CD14-positive monocyte (primary cell): ENCODE data around the gene ZEB2. TPM values are rescaled to one million over a fixed set of nuclear protein-coding genes. Genes with fewer than 3 reads are reported as not detected.

Experiments used
- DNase-seq, 3 donors: peaks; one replicate each; pipeline ENCODE4 v3.0.0-alpha.2; 2011 to 2022
- H2AFZ ChIP-seq: 2 replicates; pipeline ENCODE4 v1.6.0; 2012; ENCODE audit warnings: mild to moderate bottlenecking, low read depth, low read length, inconsistent platforms; ENCODE audit not compliant: insufficient read depth, poor library complexity, severe bottlenecking
- H3K27ac ChIP-seq, 2 donors: 1 replicate in 1 of 2; 2 replicates in 1 of 2; pipeline ENCODE4 v1.5.1; 2012 to 2013; ENCODE audit warnings: low read length in 2 of 2, control low read depth in 1 of 2, inconsistent platforms in 1 of 2, low read depth in 1 of 2, mild to moderate bottlenecking in 1 of 2
- H3K27me3 ChIP-seq, 2 donors: one replicate each; pipeline versions ENCODE4 v1.6.0 to v1.6.1; 2011 to 2013; ENCODE audit warnings: low read length in 2 of 2; ENCODE audit not compliant: control insufficient read depth in 2 of 2, insufficient read depth in 2 of 2
- H3K36me3 ChIP-seq, 2 donors: replicated peaks in 1 of 2; 1 replicate in 1 of 2; 2 replicates in 1 of 2; pipeline versions ENCODE4 v1.5.1 to v1.6.1; 2012 to 2013; ENCODE audit warnings: low read length in 2 of 2, control low read depth in 1 of 2, inconsistent platforms in 1 of 2, mild to moderate bottlenecking in 1 of 2; ENCODE audit not compliant: insufficient read depth in 2 of 2, control insufficient read depth in 1 of 2
- H3K4me1 ChIP-seq, 2 donors: 1 replicate in 1 of 2; 2 replicates in 1 of 2; pipeline versions ENCODE4 v1.5.1 to v1.6.1; 2012 to 2013; ENCODE audit warnings: low read length in 2 of 2, control low read depth in 1 of 2, inconsistent platforms in 1 of 2, mild to moderate bottlenecking in 1 of 2, moderate library complexity in 1 of 2; ENCODE audit not compliant: insufficient read depth in 2 of 2, control insufficient read depth in 1 of 2
- H3K4me2 ChIP-seq: replicated peaks from 2 replicates; pipeline ENCODE3; 2012; ENCODE audit warnings: low read length, moderate library complexity, mild to moderate bottlenecking; ENCODE audit not compliant: poor library complexity, severe bottlenecking; ENCODE audit errors: extremely low read depth
- H3K4me3 ChIP-seq, 3 experiments: fragments of 200-600 bp in 1 of 3; sonication (generic) in 1 of 3; replicated peaks in 1 of 3; 1 replicate in 2 of 3; 2 replicates in 1 of 3; pipeline ENCODE4 v1.5.1; 2011 to 2013; ENCODE audit warnings: low read length in 3 of 3, mild to moderate bottlenecking in 3 of 3, control low read depth in 2 of 3, low read depth in 2 of 3, inconsistent platforms in 1 of 3, moderate library complexity in 1 of 3
- H3K79me2 ChIP-seq: 2 replicates; pipeline ENCODE4 v1.6.0; 2012; ENCODE audit warnings: mild to moderate bottlenecking, control low read depth, inconsistent platforms, low read length, moderate library complexity; ENCODE audit not compliant: insufficient read depth
- H3K9ac ChIP-seq: 2 replicates; pipeline ENCODE4 v1.6.0; 2017; ENCODE audit warnings: low read length, mild to moderate bottlenecking; ENCODE audit not compliant: insufficient read depth, poor library complexity, severe bottlenecking
- H3K9me3 ChIP-seq, 2 donors: replicated peaks in 1 of 2; 1 replicate in 1 of 2; 2 replicates in 1 of 2; pipeline versions ENCODE4 v1.5.1 to v1.6.1; 2012 to 2013; ENCODE audit warnings: low read length in 2 of 2, control low read depth in 1 of 2; ENCODE audit not compliant: control insufficient read depth in 1 of 2, insufficient read depth in 1 of 2
- H4K20me1 ChIP-seq: 2 replicates; pipeline ENCODE4 v1.6.0; 2012; ENCODE audit warnings: mild to moderate bottlenecking, low read length, control low read depth, moderate library complexity; ENCODE audit not compliant: insufficient read depth
- H3K27ac Mint-ChIP-seq, 7 donors: one replicate each; pipeline ENCODE4 v1.8.0; 2020; ENCODE audit warnings: mild to moderate bottlenecking in 7 of 7, mixed read lengths in 7 of 7, moderate library complexity in 6 of 7, inconsistent platforms in 2 of 7
- H3K27me3 Mint-ChIP-seq, 3 donors: one replicate each; pipeline ENCODE4 v1.8.0; 2021 to 2022; ENCODE audit warnings: low read depth in 3 of 3, mild to moderate bottlenecking in 3 of 3, mixed read lengths in 3 of 3, moderate library complexity in 3 of 3, inconsistent platforms in 1 of 3
- H3K36me3 Mint-ChIP-seq, 2 donors: one replicate each; pipeline ENCODE4 v1.8.0; 2020; ENCODE audit warnings: mixed read lengths in 2 of 2, inconsistent platforms in 1 of 2, mild to moderate bottlenecking in 1 of 2
- H3K4me1 Mint-ChIP-seq: one replicate; pipeline ENCODE4 v1.8.0; 2020; ENCODE audit warnings: mild to moderate bottlenecking, mixed read lengths
- H3K4me3 Mint-ChIP-seq, 2 donors: one replicate each; pipeline ENCODE4 v1.8.0; 2020; ENCODE audit warnings: mild to moderate bottlenecking in 2 of 2, mixed read lengths in 2 of 2, moderate library complexity in 1 of 2
- H3K9me3 Mint-ChIP-seq, 7 donors: one replicate each; pipeline ENCODE4 v1.8.0; 2020 to 2022; ENCODE audit warnings: mixed read lengths in 7 of 7, mild to moderate bottlenecking in 6 of 7, moderate library complexity in 6 of 7, inconsistent platforms in 2 of 7
- CTCF ChIP-seq: fragments of 200-600 bp; IDR thresholded peaks from one replicate; pipeline ENCODE4 v1.8.0; 2022; ENCODE audit warnings: antibody characterized with exemption, mild to moderate bottlenecking
- WGBS: methylation state at CpG from one replicate; pipeline ENCODE4 v1.1.5; 2013; ENCODE audit warnings: missing lambda C conversion rate; ENCODE audit not compliant: insufficient coverage; 5-methylcytosine and 5-hydroxymethylcytosine counted together
- intact Hi-C, 2 donors: fragments of 100-400 bp; cut with micrococcal nuclease; formaldehyde crosslinking; loops; one replicate each; pipeline versions ENCODE4 v1.15.0 to v1.15.1; 2023
- polyA plus RNA-seq, 3 donors: library from polyadenylated mRNA; depleted of rRNA in 1 of 3; unstranded in 2 of 3; stranded (reverse) in 1 of 3; fragments of 300-500 nt in 2 of 3; fragments of >200 nt in 1 of 3; fragmentation: Illumina TruSeq in 2 of 3; gene quantifications; 1 replicate in 2 of 3; 2 replicates in 1 of 3; pipeline ENCODE4 v1.2.3, GENCODE V29; 2012 to 2021

Gene ZEB2
- polyA plus RNA-seq, 3 donors = 76.8 to 325 (median 93.8) TPM

DNA sequence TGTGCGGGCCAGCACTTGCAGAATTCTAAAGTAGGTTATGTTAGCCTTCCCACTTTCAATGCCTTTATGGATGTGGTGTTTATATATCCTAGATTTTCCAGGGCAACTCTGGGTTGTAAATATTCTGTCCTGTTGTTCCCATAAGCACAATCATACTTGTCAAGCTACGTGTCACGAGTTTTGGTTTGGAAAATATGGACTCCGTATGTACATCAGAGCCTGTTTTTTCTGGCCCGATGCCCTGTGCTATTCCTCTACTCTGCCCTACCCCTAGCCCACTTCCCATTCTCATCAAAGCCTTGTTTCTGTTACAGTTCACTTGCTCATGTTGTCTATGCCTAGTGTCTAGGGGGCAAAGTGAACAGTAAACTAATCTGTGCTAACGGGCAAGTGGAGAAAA, 27.0 kb upstream of the ZEB2 start:
- Histone ChIP-seq H3K36me3 (no peaks in the 10 kb centered on the region), H3K79me2 (no peaks in the 10 kb centered on the region), H3K4me2 (peak overlapping the region; percentile 1), H3K27me3 (no peaks in the 10 kb centered on the region), H3K27ac (no peak overlapping the region), H2AFZ (peak overlapping the region; percentile 13), H3K4me3 (no peak overlapping the region), H4K20me1 (no peaks in the 10 kb centered on the region), H3K9ac (no peak overlapping the region), H3K9me3 (no peaks in the 10 kb centered on the region), H3K4me1 (peaks cover 13 to 19% of the 10 kb centered on the region in 2 donors)
- Mint-ChIP-seq H3K36me3 (peaks cover 2 to 3% of the 10 kb centered on the region in 2 donors), H3K27ac (peak overlapping the region in 2 of 7 donors; percentile 24 to 36), H3K4me3 (no peak overlapping the region), H3K9me3 (peaks cover 0 to 5% (median 1%) of the 10 kb centered on the region in 7 donors), H3K4me1 (peaks cover 19% of the 10 kb centered on the region), H3K27me3 (peaks cover 0 to 1% (median 0%) of the 10 kb centered on the region in 3 donors)
- intact Hi-C loops = no loop called here
- peak in 1 of 3 donors; percentile 11 for DNase-seq
- no peak for TF ChIP-seq CTCF
- WGBS = 57% methylated on average over 1 of the region's 6 CpGs

DNA sequence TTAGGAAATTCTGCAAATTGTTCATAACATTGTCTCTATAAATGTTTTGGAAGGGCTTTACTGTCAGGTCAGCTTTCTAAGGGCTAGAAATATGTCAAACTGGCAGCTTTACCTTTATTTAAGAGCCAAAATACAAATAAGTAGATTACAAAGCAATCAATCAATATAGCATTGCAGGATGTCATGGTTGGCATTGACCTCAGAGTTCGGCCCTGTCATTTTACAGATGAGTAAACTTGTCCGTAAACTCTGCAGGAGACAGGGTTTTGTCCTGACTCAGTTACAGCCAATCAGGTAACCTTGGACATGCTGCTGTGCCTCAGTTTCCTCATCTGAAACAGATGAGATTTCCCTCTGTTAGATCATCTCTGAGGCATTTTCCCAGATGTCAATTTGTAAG, 25.9 kb upstream of the ZEB2 start:
- 96% methylated on average over 2 of the region's 2 CpGs for WGBS
- Mint-ChIP-seq H3K36me3 (no peaks in the 10 kb centered on the region), H3K9me3 (peaks cover 0 to 1% (median 0%) of the 10 kb centered on the region in 7 donors), H3K4me1 (peaks cover 19% of the 10 kb centered on the region), H3K27me3 (peaks cover 0 to under 1% (median 0%) of the 10 kb centered on the region in 3 donors), H3K4me3 (no peak overlapping the region), H3K27ac (no peak overlapping the region)
- peaks cover 13 to 19% of the 10 kb centered on the region in 2 donors for H3K4me1 ChIP-seq
- no peak overlapping the region for H3K4me3 ChIP-seq
- H3K36me3 ChIP-seq = no peaks in the 10 kb centered on the region
- H3K4me2 ChIP-seq = no peak overlapping the region
- H2AFZ ChIP-seq = no peak overlapping the region
- intact Hi-C loops = no loop called here
- no peak for TF ChIP-seq CTCF
- H3K79me2 ChIP-seq = no peaks in the 10 kb centered on the region
- no peaks in the 10 kb centered on the region for H4K20me1 ChIP-seq
- H3K27ac ChIP-seq = no peak overlapping the region
- no peak overlapping the region for H3K9ac ChIP-seq
- DNase-seq = no peak
- no peaks in the 10 kb centered on the region for H3K9me3 ChIP-seq
- no peaks in the 10 kb centered on the region for H3K27me3 ChIP-seq
